HepG2 (cell line): ENCODE measurements around the gene INO80B. TPM values are rescaled to one million over a fixed set of nuclear protein-coding genes. Genes with fewer than 3 reads are reported as not detected.

Source experiments
- ATAC-seq: fragments of 200-7000 bp; cut with Tn5 transposase; 3 replicates; pipeline ENCODE4 v1.9.1; 2020; ENCODE audit warnings: mild to moderate bottlenecking, moderate library complexity
- BruUV-seq: library from RNA; stranded (reverse); fragments of 400-500 nt; replicated peaks from 2 replicates; lab custom pipeline; 2021; lab: Mats Ljungman, UMichigan
- CTCF ChIA-PET: fragments of 300-600 bp; formaldehyde crosslinking; extraction: SDS; loops from one replicate; lab custom pipeline; 2021; ENCODE audit warnings: low total read pairs, inconsistent platforms, low intra/inter-chr PET ratio; lab: Yijun Ruan, JAX
- POLR2A ChIA-PET: fragments of 350-600 bp; sonication (Branson Sonifier 250); formaldehyde crosslinking; loops from one replicate; lab custom pipeline; 2020; ENCODE audit warnings: antibody characterized with exemption, inconsistent platforms; lab: Yijun Ruan, JAX
- DNase-seq: peaks from one replicate; pipeline ENCODE4 v3.0.0-alpha.2; 2015; ENCODE audit warnings: low spot score
- FAIRE-seq: peaks from 3 replicates; lab custom pipeline; 2011; peaks lifted over from hg19 to GRCh38; lab: Jason Lieb, UNC
- H2AFZ ChIP-seq: one replicate; pipeline ENCODE4 v1.6.1; 2011; ENCODE audit warnings: low read length, inconsistent platforms
- H3K27ac ChIP-seq: fragments of 300-600 bp; 3 replicates; pipeline ENCODE4 v1.8.0; 2011; ENCODE audit warnings: mixed run types, mild to moderate bottlenecking, mixed read lengths, low read length, inconsistent platforms; ENCODE audit not compliant: insufficient read depth; ENCODE audit errors: extremely low read length
- H3K27me3 ChIP-seq, 2 experiments: fragments of 200-600 bp in 1 of 2; 2 replicates in 1 of 2; 3 replicates in 1 of 2; pipeline versions ENCODE4 v1.6.0 to v1.8.0; 2011; ENCODE audit warnings: low read length in 2 of 2, mild to moderate bottlenecking in 2 of 2, moderate library complexity in 2 of 2, inconsistent platforms in 1 of 2; ENCODE audit not compliant: insufficient read depth in 2 of 2, control insufficient read depth in 1 of 2
- H3K36me3 ChIP-seq, 2 experiments: fragments of 200-600 bp in 1 of 2; replicated peaks in 1 of 2; 2 replicates in 1 of 2; 3 replicates in 1 of 2; pipeline versions ENCODE4 v1.5.1 to v1.8.0; 2011; ENCODE audit warnings: low read length in 2 of 2, inconsistent platforms in 1 of 2; ENCODE audit not compliant: insufficient read depth in 2 of 2, control insufficient read depth in 1 of 2
- H3K4me1 ChIP-seq: 2 replicates; pipeline ENCODE4 v1.5.1; 2012; ENCODE audit warnings: low read length, inconsistent platforms; ENCODE audit not compliant: insufficient read depth
- H3K4me2 ChIP-seq: 2 replicates; pipeline ENCODE4 v1.6.0; 2011; ENCODE audit warnings: low read depth, low read length, inconsistent platforms
- H3K4me3 ChIP-seq, 3 experiments: fragments of 200-600 bp in 1 of 3; sonication (generic), shearing (Covaris generic) in 1 of 3; replicated peaks in 1 of 3; 2 replicates each; pipeline ENCODE4 v1.5.1; 2011 to 2016; ENCODE audit warnings: low read length in 3 of 3, inconsistent platforms in 2 of 3, low read depth in 2 of 3, mild to moderate bottlenecking in 2 of 3, control low read depth in 1 of 3, mixed read lengths in 1 of 3; ENCODE audit not compliant: insufficient read depth in 1 of 3
- H3K79me2 ChIP-seq: one replicate; pipeline ENCODE4 v1.6.1; 2011; ENCODE audit warnings: low read length, inconsistent platforms; ENCODE audit not compliant: insufficient read depth
- H3K9ac ChIP-seq: 2 replicates; pipeline ENCODE4 v1.6.0; 2011; ENCODE audit warnings: mild to moderate bottlenecking, low read depth, low read length, inconsistent platforms; ENCODE audit not compliant: insufficient read depth
- H3K9me3 ChIP-seq: 2 replicates; pipeline ENCODE4 v1.5.1; 2012; ENCODE audit warnings: mild to moderate bottlenecking, low read length
- H4K20me1 ChIP-seq: 2 replicates; pipeline ENCODE4 v1.6.0; 2011; ENCODE audit warnings: inconsistent platforms, mild to moderate bottlenecking, low read length, moderate library complexity; ENCODE audit not compliant: insufficient read depth
- MED13 ChIP-seq: sonication (generic); formaldehyde crosslinking; IDR thresholded peaks from 2 replicates; pipeline ENCODE4 v1.5.0; 2020; ENCODE audit warnings: missing genetic modification reagents
- NCOA1 ChIP-seq: sonication (generic); formaldehyde crosslinking; IDR thresholded peaks from 2 replicates; pipeline ENCODE4 v1.9.0; 2021; ENCODE audit warnings: missing genetic modification reagents
- RNF219 ChIP-seq: sonication (generic); formaldehyde crosslinking; IDR thresholded peaks from 2 replicates; pipeline ENCODE4 v1.5.0; 2020; ENCODE audit warnings: mild to moderate bottlenecking, missing genetic modification reagents
- SMC3 ChIP-seq: IDR thresholded peaks from 2 replicates; pipeline ENCODE4 v1.6.1; 2011; ENCODE audit warnings: low read length, improper control_type of control experiment
- STAG1 ChIP-seq: sonication (generic); formaldehyde crosslinking; IDR thresholded peaks from 2 replicates; pipeline ENCODE4 v1.4.0; 2020; ENCODE audit warnings: missing genetic modification reagents
- ZFP36L1 ChIP-seq: sonication (generic); formaldehyde crosslinking; IDR thresholded peaks from 2 replicates; pipeline ENCODE4 v1.8.0; 2022; ENCODE audit warnings: mild to moderate bottlenecking, missing genetic modification reagents, moderate library complexity
- ZNF432 ChIP-seq: sonication (generic); formaldehyde crosslinking; IDR thresholded peaks from 2 replicates; pipeline ENCODE4 v1.5.0; 2020; ENCODE audit warnings: missing genetic modification reagents, mild to moderate bottlenecking, borderline replicate concordance
- ZNF557 ChIP-seq: sonication (generic); formaldehyde crosslinking; IDR thresholded peaks from 2 replicates; pipeline ENCODE4 v1.4.0; 2020; ENCODE audit warnings: missing genetic modification reagents
- ZNF883 ChIP-seq: sonication (generic); formaldehyde crosslinking; IDR thresholded peaks from 2 replicates; pipeline ENCODE4 v1.5.1; 2020; ENCODE audit warnings: mild to moderate bottlenecking, missing genetic modification reagents; ENCODE audit errors: not compliant biosample characterization
- WGBS: methylation state at CpG from one replicate; pipeline ENCODE4 v1.1.6; 2017; ENCODE audit warnings: low lambda C conversion rate; 5-methylcytosine and 5-hydroxymethylcytosine counted together
- in situ Hi-C: cut with HindIII; loops from 2 replicates; pipeline ENCODE4 v1.10.0; 2017; ENCODE audit warnings: low pct_unique_long_range_greater_than_20kb; ENCODE audit not compliant: extremely low pct_ligation_motif_present
- intact Hi-C: fragments of 100-400 bp; cut with micrococcal nuclease; formaldehyde crosslinking; loops from one replicate; pipeline ENCODE4 v1.10.0; 2022; ENCODE audit not compliant: unreplicated experiment
- polyA plus RNA-seq, 8 experiments: library from polyadenylated mRNA; depleted of rRNA in 3 of 8; stranded (reverse) in 7 of 8; unstranded in 1 of 8; fragments of >200 nt; fragmentation: Illumina TruSeq in 4 of 8; extraction: Trizol in 4 of 8; gene quantifications; 2 replicates each; pipeline versions ENCODE4 v1.2.1 to v1.2.3, GENCODE V29; 2011 to 2016; ENCODE audit warnings: low read depth in 4 of 8, missing spikeins in 1 of 8, mixed read lengths in 1 of 8; ENCODE audit not compliant: insufficient read depth in 1 of 8
- total RNA-seq, 5 experiments: library from RNA; depleted of rRNA; stranded (reverse); fragments of >200 nt; fragmentation: Illumina TruSeq; extraction: Trizol; gene quantifications; 2 replicates each; pipeline ENCODE4 v1.2.3, GENCODE V29; 2016; ENCODE audit warnings: low read depth in 1 of 5
- TF ChIP-seq, protein P1 (sequence below): sonication (generic); formaldehyde crosslinking; IDR thresholded peaks from 2 replicates; pipeline ENCODE4 v1.5.0; 2020; ENCODE audit warnings: mild to moderate bottlenecking, missing genetic modification reagents, moderate library complexity
- TF ChIP-seq, protein P2 (sequence below), 2 experiments: sonication (generic) in 1 of 2; formaldehyde crosslinking in 1 of 2; IDR thresholded peaks; 2 replicates each; pipeline versions ENCODE4 v1.4.0 to v1.6.1; 2018 to 2020; ENCODE audit warnings: missing genetic modification reagents in 2 of 2, borderline replicate concordance in 1 of 2, low read depth in 1 of 2, mild to moderate bottlenecking in 1 of 2, missing biosample characterization in 1 of 2
- TF ChIP-seq, protein P3 (sequence below): sonication (generic); formaldehyde crosslinking; IDR thresholded peaks from 2 replicates; pipeline ENCODE4 v1.9.0; 2021; ENCODE audit warnings: mild to moderate bottlenecking, missing genetic modification reagents

INO80B gene
- total and polyA plus RNA-seq, 2 of the 13 experiments (the other 11 are each of a cell fraction or from before 2014, with no cell fraction given): 6.2 to 14.5 TPM

DNA sequence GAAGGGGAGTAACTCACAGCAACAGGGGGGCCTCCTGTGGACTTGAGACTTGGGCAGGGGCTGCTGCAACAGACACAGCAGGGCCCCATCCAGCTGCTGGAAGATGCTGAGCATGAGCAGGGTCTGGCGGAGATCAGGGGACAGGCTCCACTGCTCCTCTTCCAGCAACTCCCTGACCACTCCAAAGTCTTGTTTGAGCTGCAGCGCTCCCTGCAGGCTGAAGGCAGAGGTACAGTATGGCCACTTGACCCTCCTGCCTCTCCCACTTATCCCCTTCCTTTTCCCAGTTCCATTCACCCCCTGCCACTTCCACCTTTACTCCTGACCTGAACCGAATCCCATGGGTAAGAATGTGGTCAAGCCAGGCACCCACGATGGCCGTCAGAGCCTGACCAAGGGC is 20.0 kb downstream of the INO80B start:
- Histone ChIP-seq H3K4me2 (no peak overlapping the region), H3K79me2 (peaks cover 16% of the 10 kb centered on the region), H3K4me1 (peaks cover 56% of the 10 kb centered on the region), H3K27ac (no peak overlapping the region), H2AFZ (no peak overlapping the region), H4K20me1 (no peaks in the 10 kb centered on the region), H3K9ac (no peak overlapping the region), H3K4me3 (no peak overlapping the region), H3K27me3 (no peaks in the 10 kb centered on the region; a peak in 1 of 5 replicates), H3K9me3 (no peaks in the 10 kb centered on the region), H3K36me3 (peaks cover 7 to 23% of the 10 kb centered on the region in 2 experiments)
- intact Hi-C loops (no loop called here), in situ Hi-C loops (no loop called here)
- DNase-seq: no peak
- no TSS peak for BruUV-seq
- ATAC-seq: no peak
- no peak for FAIRE-seq
- CTCF ChIA-PET: no interaction called here
- 92% methylated on average over 4 of the region's 5 CpGs for WGBS
- POLR2A ChIA-PET: interaction anchor here (0.6 to 20.6 kb wide), 8 partner anchors 7 to 55 kb away, joined by 3 to 795 read pairs (median 5); partner anchors contain the start of genes CCDC142, HTRA2, INO80B and LBX2
- peak; percentile 40 for TF ChIP-seq STAG1 (CRISPR knock-in tag)
- no peak for TF ChIP-seq NCOA1 (CRISPR knock-in tag)
- TF ChIP-seq SMC3: peak; percentile 31; the same call in 1 of the 2 replicates
- TF ChIP-seq, protein P1, sequence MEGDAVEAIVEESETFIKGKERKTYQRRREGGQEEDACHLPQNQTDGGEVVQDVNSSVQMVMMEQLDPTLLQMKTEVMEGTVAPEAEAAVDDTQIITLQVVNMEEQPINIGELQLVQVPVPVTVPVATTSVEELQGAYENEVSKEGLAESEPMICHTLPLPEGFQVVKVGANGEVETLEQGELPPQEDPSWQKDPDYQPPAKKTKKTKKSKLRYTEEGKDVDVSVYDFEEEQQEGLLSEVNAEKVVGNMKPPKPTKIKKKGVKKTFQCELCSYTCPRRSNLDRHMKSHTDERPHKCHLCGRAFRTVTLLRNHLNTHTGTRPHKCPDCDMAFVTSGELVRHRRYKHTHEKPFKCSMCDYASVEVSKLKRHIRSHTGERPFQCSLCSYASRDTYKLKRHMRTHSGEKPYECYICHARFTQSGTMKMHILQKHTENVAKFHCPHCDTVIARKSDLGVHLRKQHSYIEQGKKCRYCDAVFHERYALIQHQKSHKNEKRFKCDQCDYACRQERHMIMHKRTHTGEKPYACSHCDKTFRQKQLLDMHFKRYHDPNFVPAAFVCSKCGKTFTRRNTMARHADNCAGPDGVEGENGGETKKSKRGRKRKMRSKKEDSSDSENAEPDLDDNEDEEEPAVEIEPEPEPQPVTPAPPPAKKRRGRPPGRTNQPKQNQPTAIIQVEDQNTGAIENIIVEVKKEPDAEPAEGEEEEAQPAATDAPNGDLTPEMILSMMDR (CRISPR knock-in tag): peak; percentile 61
- no peak for TF ChIP-seq ZFP36L1 (CRISPR knock-in tag)
- TF ChIP-seq, protein P2, sequence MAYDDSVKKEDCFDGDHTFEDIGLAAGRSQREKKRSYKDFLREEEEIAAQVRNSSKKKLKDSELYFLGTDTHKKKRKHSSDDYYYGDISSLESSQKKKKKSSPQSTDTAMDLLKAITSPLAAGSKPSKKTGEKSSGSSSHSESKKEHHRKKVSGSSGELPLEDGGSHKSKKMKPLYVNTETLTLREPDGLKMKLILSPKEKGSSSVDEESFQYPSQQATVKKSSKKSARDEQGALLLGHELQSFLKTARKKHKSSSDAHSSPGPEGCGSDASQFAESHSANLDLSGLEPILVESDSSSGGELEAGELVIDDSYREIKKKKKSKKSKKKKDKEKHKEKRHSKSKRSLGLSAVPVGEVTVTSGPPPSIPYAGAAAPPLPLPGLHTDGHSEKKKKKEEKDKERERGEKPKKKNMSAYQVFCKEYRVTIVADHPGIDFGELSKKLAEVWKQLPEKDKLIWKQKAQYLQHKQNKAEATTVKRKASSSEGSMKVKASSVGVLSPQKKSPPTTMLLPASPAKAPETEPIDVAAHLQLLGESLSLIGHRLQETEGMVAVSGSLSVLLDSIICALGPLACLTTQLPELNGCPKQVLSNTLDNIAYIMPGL (CRISPR knock-in tag; IDR thresholded peaks at IDR 0.05; ENCODE audit: borderline replicate concordance in 1 of 2, low read depth in 1 of 2): 0 out of 4 replicates have a peak, but pooled peaks of 1 of the 2 experiments have one; percentile 47
- TF ChIP-seq ZNF432: no peak
- no peak for TF ChIP-seq RNF219 (CRISPR knock-in tag)
- no peak for TF ChIP-seq ZNF557 (CRISPR knock-in tag)
- TF ChIP-seq, protein P3, sequence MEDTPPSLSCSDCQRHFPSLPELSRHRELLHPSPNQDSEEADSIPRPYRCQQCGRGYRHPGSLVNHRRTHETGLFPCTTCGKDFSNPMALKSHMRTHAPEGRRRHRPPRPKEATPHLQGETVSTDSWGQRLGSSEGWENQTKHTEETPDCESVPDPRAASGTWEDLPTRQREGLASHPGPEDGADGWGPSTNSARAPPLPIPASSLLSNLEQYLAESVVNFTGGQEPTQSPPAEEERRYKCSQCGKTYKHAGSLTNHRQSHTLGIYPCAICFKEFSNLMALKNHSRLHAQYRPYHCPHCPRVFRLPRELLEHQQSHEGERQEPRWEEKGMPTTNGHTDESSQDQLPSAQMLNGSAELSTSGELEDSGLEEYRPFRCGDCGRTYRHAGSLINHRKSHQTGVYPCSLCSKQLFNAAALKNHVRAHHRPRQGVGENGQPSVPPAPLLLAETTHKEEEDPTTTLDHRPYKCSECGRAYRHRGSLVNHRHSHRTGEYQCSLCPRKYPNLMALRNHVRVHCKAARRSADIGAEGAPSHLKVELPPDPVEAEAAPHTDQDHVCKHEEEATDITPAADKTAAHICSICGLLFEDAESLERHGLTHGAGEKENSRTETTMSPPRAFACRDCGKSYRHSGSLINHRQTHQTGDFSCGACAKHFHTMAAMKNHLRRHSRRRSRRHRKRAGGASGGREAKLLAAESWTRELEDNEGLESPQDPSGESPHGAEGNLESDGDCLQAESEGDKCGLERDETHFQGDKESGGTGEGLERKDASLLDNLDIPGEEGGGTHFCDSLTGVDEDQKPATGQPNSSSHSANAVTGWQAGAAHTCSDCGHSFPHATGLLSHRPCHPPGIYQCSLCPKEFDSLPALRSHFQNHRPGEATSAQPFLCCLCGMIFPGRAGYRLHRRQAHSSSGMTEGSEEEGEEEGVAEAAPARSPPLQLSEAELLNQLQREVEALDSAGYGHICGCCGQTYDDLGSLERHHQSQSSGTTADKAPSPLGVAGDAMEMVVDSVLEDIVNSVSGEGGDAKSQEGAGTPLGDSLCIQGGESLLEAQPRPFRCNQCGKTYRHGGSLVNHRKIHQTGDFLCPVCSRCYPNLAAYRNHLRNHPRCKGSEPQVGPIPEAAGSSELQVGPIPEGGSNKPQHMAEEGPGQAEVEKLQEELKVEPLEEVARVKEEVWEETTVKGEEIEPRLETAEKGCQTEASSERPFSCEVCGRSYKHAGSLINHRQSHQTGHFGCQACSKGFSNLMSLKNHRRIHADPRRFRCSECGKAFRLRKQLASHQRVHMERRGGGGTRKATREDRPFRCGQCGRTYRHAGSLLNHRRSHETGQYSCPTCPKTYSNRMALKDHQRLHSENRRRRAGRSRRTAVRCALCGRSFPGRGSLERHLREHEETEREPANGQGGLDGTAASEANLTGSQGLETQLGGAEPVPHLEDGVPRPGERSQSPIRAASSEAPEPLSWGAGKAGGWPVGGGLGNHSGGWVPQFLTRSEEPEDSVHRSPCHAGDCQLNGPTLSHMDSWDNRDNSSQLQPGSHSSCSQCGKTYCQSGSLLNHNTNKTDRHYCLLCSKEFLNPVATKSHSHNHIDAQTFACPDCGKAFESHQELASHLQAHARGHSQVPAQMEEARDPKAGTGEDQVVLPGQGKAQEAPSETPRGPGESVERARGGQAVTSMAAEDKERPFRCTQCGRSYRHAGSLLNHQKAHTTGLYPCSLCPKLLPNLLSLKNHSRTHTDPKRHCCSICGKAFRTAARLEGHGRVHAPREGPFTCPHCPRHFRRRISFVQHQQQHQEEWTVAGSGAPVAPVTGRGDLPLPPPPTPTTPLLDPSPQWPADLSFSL (CRISPR knock-in tag): no peak
- TF ChIP-seq MED13 (CRISPR knock-in tag): no peak
- TF ChIP-seq ZNF883 (CRISPR knock-in tag): no peak
